GM21619 (cell line): Measurements from ENCODE around the gene CDH4.

ENCODE experiments used
- ATAC-seq: cut with Tn5 transposase; IDR thresholded peaks from one replicate; pipeline ENCODE4 v1.9.1; 2021; ENCODE audit not compliant: unreplicated experiment

CDH4 gene

GRCh38 chr20:61322151-61322865 lies 70.2 kb downstream of the CDH4 start:
- no peak for ATAC-seq

DNA sequence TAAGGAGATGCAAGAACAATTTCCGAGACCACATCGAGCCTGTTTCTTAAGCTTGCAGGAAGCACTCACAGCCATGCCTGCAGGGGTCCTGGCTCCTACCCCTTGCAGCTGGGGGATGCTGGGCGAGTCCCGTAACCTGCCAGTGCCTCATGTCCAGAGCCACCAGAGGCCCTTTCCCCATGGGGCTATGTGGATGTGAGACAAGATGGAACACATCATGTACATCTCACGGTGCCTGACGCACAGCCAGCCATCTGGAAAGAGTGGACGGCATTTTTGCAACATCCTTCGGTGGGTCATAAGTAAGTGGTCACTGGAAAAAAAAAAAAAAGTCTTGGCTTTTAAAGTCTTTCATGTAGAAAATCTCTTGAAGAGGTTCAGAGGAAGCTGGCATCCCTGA lies 72.8 kb downstream of the CDH4 start:
- ATAC-seq = no peak

DNA sequence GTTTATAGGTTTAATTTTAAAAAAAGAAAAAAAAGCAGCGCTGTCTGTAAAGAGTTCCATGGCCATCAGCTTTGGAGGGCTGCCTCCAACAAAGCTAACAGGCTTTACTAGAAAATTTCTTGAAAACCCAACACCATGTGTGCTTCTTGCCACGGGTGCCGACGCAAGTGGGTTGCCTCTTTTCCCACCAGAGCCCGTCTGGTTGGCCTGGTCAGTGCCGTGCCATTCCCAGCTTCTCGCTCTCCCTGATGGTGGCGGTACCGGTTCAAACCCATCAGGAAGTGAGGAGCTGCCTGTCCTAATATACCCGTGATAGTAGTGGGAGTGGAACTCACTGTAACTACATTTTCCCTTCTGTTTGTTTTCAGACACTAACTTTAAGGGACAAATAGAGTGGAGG lies 73.7 kb downstream of the CDH4 start:
- no peak for ATAC-seq

DNA sequence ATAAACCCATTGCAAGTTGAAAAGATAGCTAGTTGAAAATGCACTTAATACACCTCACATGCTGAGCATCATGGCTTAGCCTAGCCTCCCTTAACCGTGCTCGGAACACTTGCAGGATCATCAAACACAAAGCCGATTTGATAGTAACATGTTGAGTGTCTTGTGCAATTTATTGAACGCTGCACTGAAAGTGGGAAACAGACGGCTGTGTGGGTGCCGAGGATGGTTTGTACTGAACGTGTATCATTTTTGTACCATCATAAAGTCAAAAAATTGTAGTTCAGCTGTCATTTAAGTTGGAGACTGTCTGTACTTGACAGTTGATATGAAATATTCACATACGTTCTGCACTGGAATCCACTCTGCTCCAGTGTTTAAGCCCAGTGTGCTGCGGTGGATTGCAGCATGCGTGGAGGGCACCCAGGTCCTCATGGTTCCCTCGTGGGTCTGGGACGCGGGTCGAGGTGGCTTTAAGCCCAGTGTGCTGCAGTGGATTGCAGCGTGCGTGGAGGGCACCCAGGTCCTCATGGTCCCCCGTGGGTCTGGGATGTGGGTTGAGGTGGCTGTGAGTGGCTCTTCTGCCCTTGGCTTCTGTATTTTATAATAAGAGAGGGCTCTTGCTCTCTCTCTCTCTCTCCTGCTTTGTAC lies 77.0 kb downstream of the CDH4 start:
- no peak for ATAC-seq

DNA sequence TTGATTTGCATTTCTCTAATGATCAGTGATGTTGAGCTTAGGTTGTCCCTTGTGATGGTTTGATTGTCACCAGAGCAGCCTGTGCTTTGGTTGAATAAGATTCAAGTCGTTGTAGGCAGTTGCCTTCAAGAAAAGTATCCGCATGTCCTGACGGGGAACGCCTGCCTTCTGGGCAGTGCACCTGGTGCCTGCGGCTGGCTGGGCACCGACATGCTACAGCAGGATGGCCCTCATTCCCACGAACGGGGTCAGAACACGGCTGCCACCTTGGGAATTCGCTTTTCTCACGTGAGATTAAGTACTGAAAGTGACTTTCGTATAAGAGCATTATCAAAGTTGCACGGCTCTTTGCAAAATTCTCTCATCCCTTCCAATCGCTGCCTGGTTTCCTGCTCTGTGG lies 78.4 kb downstream of the CDH4 start:
- ATAC-seq = no peak

DNA sequence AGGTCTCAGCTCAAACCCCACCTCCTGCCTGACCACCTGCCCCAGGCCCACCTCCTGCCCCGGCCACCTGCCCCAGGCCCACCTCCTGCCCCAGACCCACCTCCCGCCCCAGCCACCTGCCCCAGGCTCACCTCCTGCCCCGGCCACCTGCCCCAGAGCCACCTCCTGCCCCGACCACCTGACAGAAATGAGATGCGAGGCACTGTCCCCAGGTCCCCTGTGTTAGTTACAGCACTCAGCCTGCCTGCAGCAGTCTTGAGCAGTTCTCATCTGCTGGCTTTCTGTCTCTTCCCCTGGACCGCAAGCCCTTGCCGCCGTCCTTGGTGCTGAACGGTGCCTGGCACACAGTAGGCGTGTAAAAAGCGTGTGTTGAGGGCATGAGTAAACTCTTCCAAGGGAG lies 79.5 kb downstream of the CDH4 start:
- ATAC-seq = no peak

DNA sequence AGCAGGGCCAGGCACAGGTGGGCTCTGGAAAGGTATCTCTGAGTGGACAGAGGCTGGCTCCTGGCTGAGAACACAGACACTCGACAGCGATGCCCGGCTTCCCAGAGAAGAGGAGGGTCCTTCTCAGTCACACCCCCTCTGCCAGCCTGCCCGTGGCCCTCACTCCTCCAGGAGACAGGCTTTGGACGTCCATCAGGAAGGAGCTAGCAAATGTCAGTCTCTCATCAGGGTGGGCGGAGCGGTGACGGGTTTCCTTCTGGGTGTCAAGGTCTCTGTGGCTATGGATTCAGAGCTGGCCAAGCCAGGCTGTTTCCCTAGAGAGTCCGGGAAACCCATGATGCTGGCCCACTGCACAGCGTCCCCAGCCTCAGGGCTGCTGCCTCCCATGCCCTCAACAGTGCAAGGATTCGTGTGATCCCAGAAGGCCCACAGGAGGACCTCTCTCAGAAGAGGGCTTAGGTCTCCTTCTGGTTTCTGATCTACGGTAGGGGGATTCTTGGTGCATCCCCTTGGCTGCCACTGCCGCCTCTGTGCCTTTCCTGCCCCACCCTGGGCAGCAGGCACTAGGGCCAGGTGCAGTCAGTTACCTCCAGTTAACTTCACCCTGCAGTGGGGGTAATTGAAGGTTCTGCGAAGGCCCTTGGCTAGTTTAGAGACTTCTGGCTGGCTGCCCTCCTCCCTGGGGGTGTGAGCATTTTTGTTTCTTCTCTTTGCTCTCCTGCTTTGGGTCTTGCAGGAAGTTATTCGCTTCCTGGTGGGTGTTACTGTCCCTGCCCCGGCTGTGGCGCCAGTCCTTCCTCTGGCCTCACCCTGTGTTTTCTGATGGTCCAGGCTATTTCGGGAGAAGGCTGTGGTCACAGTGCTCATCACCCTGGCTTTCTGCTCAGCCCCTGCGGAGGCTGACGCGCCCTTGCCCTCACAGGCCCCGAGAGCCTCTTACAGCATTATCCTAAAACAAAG lies 80.2 kb downstream of the CDH4 start:
- ATAC-seq = no peak

- no peak for ATAC-seq
Measured at GRCh38 chr20:61333484-61334108, 81.5 kb downstream of the CDH4 start.

GRCh38 chr20:61340157-61340556 lies 88.1 kb downstream of the CDH4 start:
- no peak for ATAC-seq

GRCh38 chr20:61341605-61342004 lies 89.5 kb downstream of the CDH4 start:
- ATAC-seq = no peak

GRCh38 chr20:61343934-61344333 lies 91.9 kb downstream of the CDH4 start:
- ATAC-seq = no peak

GRCh38 chr20:61345656-61346055 lies 93.6 kb downstream of the CDH4 start:
- ATAC-seq = no peak

GRCh38 chr20:61346996-61347395 lies 94.9 kb downstream of the CDH4 start:
- ATAC-seq = no peak

- ATAC-seq = no peak
Measured at GRCh38 chr20:61347443-61347842, 95.4 kb downstream of the CDH4 start.

- ATAC-seq = no peak
Measured at GRCh38 chr20:61349447-61350165, 97.5 kb downstream of the CDH4 start.

DNA sequence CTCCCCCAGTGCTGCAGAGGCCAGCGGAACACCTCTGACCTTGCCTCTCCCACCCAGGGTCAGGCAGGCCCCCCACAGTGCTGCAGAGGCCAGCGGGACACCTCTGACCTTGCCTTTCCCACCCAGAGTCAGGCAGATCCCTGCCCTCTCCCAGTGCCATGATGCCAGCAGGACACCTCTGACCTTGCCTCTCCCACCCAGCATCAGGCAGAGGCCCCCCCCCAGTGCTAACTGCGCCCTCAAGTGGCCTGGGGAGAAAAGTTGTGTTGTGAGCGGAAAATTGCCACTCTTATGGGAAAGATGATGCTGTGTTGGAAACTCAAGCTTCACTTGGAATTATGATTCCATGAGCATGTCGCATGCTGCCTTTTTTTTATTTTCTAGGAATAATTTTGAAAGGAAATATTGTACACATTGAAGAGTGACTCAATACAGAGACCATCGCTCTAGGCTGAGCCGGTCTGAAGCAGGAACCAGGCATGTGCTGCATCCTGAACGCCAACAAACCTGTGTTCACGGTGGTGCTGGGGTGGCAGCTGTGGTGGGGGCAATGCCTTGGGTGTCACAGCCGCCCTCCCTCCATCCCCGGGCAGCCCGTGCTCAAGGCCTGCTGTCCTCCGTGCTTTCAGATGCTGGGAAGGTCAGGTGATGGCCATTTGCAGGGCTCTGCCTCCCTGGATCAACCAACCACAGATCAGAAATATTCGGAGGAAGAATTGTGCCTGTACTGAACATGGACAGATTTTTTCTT lies 98.6 kb downstream of the CDH4 start:
- ATAC-seq = no peak

DNA sequence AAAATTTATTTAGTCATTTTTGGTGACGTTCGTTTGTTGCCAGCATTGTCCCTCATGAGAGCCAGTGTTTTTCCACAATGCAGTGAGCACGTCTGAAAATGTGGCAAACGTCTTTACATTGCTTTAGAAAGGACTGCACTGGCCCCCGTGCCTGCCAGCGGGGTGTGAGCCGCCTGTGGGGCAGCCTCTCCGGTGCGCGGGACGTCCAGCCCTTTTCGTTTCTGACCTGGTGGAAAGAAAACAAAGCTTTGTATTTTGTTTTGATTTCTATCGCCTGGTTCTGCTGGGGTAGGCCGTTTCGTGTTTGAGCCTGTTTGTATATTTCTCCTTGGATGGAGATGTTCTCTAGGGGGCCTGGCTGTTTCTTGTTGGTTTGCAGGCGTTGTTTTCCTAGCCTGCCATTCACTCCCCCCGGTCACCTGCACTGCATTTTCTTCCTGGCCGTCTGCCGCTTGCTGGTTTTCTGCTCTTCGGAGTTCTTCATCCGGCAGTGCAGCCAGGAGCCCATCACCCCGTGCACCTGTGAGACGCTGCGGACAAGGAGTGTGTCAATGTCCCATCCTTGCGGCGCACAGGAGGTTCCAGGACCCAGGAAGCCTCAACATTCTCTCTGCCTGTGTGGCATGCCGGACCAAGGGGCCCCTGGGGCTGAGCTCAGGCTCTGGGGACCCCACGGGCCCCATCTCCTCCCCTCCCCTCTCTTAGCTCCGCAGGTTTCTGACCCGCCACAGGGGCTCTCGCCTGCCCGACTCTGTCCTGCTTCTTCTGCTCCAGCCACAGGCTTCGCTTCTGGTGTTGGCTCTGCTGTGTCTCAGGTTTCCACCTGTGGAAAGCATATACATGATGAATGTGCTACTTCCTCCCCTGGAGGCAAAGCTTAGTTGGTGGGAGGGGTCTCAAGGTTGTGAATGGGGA lies 100.5 kb downstream of the CDH4 start:
- no peak for ATAC-seq

DNA sequence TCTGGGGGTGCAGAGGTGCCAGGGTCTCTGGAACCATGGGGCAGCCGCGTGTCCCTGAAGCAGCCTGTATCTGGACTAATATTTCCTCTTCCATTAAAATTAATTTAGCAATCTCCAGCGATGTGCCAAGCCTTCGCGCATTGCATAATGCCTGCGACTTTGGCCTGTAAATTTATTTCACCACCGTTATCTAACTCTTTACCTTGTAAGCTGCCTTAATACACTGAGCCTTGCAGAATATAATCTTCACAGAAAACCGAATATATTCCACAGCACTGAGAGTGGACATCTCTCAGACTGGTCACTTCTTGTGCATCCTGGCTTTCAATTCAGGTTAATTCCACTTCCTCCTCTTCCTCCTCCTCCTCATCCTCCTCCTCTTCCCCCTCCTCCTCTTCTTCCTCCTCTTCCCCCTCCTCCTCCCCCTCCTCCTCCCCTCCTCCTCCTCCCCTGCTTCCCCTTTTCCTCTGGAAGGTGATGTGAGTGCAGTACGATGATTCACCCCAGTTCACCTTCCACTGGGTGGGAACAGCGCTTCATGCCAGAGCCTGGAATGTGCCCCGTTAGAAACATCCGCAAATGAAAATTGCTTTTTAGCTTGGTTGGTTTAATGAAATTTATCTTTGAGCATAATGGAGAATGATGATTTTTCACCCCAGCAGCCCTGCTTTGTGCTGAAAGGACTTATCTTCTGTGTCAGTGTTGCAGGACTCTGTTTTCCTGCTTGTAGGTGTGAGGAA lies 101.4 kb downstream of the CDH4 start:
- no peak for ATAC-seq
